Stimulated activated CD4-positive, alpha-beta T cell treated with anti-CD3 and anti-CD28 coated beads, Interleukin-2, amount 100 ng/mL, for 48 hours (primary cell): Measurements from ENCODE around the gene PRR23E.

Experiments used
- DNase-seq, 2 donors: peaks; one replicate each; pipeline ENCODE4 v3.0.0-alpha.2; 2020

Gene PRR23E

DNA sequence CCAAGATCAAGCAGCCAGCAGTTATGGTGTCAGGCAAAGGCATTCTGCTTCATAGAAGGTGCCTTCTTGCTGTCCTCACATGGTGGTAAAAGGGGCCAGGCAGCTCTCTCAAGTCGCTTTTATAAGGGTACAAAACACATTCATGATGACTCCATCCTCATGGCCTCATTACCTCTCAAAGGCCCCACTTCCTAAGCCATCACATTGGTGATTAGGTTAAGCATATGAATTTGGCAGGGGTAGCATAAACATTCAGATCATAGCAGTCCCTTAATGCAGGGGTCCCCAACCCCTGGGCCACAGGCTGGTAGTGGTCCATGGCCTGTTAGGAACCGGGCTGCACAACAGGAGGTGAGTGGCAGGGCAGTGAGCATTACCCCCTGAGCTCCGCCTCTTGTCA, 42.8 kb downstream of the PRR23E start:
- no peak for DNase-seq

DNA sequence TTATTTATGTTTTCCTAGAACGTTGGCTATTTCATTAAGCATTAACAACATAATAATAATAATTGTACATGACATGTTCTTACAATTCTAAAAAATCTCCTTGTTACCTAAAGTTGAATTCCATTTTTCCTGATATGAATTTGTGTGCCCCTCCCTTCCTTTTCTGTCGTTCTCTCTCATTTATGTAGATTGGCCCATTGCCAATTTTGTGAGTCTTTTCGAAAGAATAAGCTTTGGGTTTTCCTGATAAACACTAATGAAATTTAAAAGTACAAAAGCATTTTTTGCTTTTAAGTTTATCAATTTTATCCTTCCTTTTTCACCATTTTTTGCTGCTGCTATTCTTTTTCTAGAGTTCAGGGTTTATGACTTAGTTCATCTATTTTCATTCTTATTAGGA, 44.9 kb downstream of the PRR23E start:
- no peak for DNase-seq

DNA sequence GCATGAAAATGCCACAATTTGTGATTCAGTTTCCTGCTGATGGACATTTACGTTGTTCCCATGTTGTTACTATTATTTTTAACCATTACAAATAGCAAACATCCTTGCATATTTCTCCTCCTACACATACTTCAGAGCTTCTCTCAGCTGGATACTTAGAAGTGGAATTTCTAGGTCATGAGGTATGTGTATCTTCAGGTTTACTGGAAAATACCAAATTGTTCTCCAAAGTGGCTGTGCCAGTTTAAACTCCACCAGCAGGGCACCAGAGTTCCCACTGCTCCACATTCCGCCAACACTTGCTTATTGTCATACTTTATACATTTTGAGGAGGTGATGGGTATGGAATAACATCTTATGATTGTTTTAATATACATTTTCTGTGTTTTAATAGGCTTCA, 45.7 kb downstream of the PRR23E start:
- DNase-seq: no peak

DNA sequence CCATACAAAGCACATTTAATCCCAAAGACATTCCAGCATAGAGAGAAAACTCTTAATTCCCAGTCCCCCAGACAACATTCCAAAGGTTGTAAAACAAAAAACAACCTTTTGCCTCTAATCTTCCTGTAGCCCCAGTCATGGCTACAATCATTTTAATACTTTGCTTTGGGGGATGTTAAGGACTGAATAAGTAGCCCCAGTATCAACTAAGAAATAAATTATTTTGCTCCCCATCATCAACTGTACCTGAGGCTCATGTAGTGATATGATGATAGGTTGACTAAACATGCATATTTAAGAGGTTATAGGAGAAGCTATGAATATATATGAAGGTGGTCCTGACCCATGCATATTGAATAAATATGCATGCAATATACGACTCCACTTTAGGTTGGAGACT, 54.4 kb downstream of the PRR23E start:
- DNase-seq: no peak
